SJSA1 (cell line): Measurements from ENCODE around the gene PDILT. TPM values are rescaled to one million over a fixed set of nuclear protein-coding genes. Genes with fewer than 3 reads are reported as not detected.
"Not testable (repeated sequence)": the region's sequence is repeated elsewhere in the genome, so short reads cannot be mapped to it uniquely, and the experiment has no call there.

ENCODE experiments used
- DNase-seq, 2 experiments: peaks; one replicate each; pipeline ENCODE4 v3.0.0-alpha.2; 2015 to 2020; ENCODE audit warnings: low spot score in 2 of 2, low read depth in 1 of 2
- H3K27ac ChIP-seq: fragments of 250-450 bp; sonication (Bioruptor Pico); 2 replicates; pipeline ENCODE4 v1.5.1; 2020; ENCODE audit warnings: mild to moderate bottlenecking, moderate library complexity
- H3K27me3 ChIP-seq: fragments of 250-450 bp; sonication (Bioruptor Pico); replicated peaks from 2 replicates; pipeline ENCODE4 v1.5.1; 2020; ENCODE audit warnings: mild to moderate bottlenecking, moderate library complexity
- H3K36me3 ChIP-seq: fragments of 250-450 bp; sonication (Bioruptor Pico); 2 replicates; pipeline ENCODE4 v1.5.1; 2020; ENCODE audit warnings: mild to moderate bottlenecking
- H3K4me1 ChIP-seq: fragments of 250-450 bp; sonication (Bioruptor Pico); replicated peaks from 2 replicates; pipeline ENCODE4 v1.6.1; 2021; ENCODE audit warnings: mild to moderate bottlenecking
- H3K4me3 ChIP-seq: fragments of 250-450 bp; sonication (Bioruptor Pico); 2 replicates; pipeline ENCODE4 v1.5.1; 2020; ENCODE audit warnings: mild to moderate bottlenecking
- H3K9me3 ChIP-seq: fragments of 250-450 bp; sonication (Bioruptor Pico); replicated peaks from 2 replicates; pipeline ENCODE4 v1.5.1; 2020; ENCODE audit warnings: mild to moderate bottlenecking
- total RNA-seq: library from RNA; depleted of rRNA; stranded (reverse); fragments of >200 nt; shearing (Covaris generic); gene quantifications from 2 replicates; pipeline ENCODE4 v1.2.3, GENCODE V29; 2014

Gene PDILT
- total RNA-seq, 1 experiment from 2014 or later = not detected

DNA sequence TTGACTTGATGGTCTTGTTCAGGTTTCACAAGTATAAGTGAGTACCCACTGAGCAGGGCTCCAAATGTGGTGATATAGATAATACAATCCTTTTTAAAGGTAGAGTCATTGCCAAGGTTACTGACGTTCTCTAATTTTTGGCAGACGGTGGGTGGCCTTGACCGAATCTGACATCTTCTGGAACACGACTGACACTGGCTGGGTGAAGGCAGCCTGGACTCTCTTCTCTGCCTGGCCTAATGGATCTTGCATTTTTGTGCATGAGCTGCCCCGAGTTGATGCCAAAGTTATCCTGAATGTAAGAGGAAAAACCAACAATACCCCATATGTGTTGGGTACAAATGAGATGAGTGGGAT lies 19.2 kb upstream of the PDILT start:
- not testable (repeated sequence) for H3K27ac ChIP-seq, H3K36me3 ChIP-seq, H3K4me3 ChIP-seq, H3K9me3 ChIP-seq, DNase-seq, H3K27me3 ChIP-seq, H3K4me1 ChIP-seq

GRCh38 chr16:20421748-20422147 lies 17.2 kb upstream of the PDILT start:
- not testable (repeated sequence) for H3K9me3 ChIP-seq, DNase-seq, H3K4me1 ChIP-seq, H3K36me3 ChIP-seq, H3K4me3 ChIP-seq, H3K27me3 ChIP-seq, H3K27ac ChIP-seq

GRCh38 chr16:20419093-20419492 lies 14.6 kb upstream of the PDILT start:
- not testable (repeated sequence) for H3K9me3 ChIP-seq, H3K4me1 ChIP-seq, H3K27ac ChIP-seq, DNase-seq, H3K4me3 ChIP-seq, H3K36me3 ChIP-seq, H3K27me3 ChIP-seq

DNA sequence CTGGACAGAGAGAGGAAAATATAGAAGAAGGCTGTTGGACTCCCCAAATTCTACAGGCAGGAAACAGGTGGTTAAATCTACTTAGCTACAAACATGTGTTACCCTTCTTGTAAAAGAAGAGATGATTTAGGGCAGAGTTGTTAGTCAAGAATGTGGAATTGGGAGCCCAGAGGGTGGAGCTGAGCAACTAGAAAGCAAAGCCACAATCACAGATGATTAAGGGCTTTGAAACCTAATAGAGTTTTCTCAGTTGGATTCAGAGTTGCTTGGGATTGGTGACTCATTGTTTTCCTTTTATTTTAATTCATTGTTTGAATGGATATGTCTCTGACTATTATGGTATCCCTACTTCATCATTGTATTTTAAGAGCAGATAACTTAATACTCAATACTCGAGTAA lies 11.0 kb upstream of the PDILT start:
- no peak for DNase-seq
- Histone ChIP-seq H3K4me3 (no peak overlapping the region), H3K4me1 (no peaks in the 10 kb centered on the region), H3K27me3 (no peaks in the 10 kb centered on the region), H3K27ac (no peak overlapping the region), H3K36me3 (no peaks in the 10 kb centered on the region), H3K9me3 (no peaks in the 10 kb centered on the region)

- Histone ChIP-seq H3K4me3 (no peak overlapping the region), H3K27ac (no peak overlapping the region), H3K27me3 (no peaks in the 10 kb centered on the region), H3K9me3 (no peaks in the 10 kb centered on the region), H3K36me3 (no peaks in the 10 kb centered on the region), H3K4me1 (no peaks in the 10 kb centered on the region)
- no peak for DNase-seq
These were observed 6.5 kb upstream of the PDILT start for GRCh38 chr16:20411055-20411454.

GRCh38 chr16:20410121-20410723 lies 5.7 kb upstream of the PDILT start:
- no peak for DNase-seq
- no peak overlapping the region for H3K27ac ChIP-seq
- H3K4me1 ChIP-seq = no peaks in the 10 kb centered on the region
- no peak overlapping the region for H3K4me3 ChIP-seq
- H3K27me3 ChIP-seq = no peaks in the 10 kb centered on the region
- no peaks in the 10 kb centered on the region for H3K9me3 ChIP-seq
- H3K36me3 ChIP-seq = no peaks in the 10 kb centered on the region

DNA sequence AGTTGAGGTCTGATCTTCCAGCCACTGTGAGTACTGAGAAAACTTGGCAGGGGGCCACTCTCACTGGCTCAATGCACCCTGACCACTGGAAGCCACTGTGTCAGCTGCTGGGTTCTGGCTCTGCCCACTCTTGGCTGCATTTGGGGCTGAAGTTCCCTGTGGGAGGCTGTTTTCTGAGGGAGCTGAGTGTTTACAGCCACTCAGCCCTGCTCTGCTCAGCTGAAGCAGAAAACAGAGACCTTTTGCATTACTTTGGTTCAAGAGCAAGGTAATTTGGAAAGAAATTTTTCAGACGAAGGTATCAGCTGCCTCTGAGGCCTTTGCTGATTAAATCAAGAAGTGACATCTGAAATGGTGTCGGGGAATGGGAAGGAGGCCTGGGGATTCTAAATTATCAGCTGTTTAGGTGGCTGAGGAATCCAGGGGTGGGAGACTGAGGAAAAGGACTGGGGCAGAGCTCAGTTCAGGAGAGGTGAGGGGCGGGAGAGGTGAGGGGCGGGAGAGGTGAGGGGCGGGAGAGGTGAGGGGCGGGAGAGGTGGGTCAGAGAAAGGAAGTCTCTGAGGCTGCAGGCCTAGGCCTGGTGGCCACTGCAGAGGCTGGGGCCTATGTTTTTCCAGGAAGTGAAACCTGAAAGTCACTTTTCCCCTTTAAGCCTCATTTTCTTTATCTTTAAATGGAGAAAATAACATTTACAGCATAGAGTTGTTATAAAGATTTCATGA lies 5.0 kb upstream of the PDILT start, which contains the start of gene ACSM5:
Gene ACSM5 (plus strand): TSS at position 137 of the 723 bp plus-strand sequence. CDS start 1,951 bp downstream, outside the sequence.
- Histone ChIP-seq H3K4me3 (no peak within 1 kb of the TSS), H3K27me3 (no peaks in the 10 kb centered on the region), H3K27ac (no peak within 1 kb of the TSS), H3K4me1 (no peaks in the 10 kb centered on the region), H3K36me3 (no peaks in the 10 kb centered on the region), H3K9me3 (no peaks in the 10 kb centered on the region)
- DNase-seq = no peak

GRCh38 chr16:20402651-20403050 lies 1.9 kb downstream of the PDILT start:
- Histone ChIP-seq H3K27me3 (no peaks in the 10 kb centered on the region), H3K9me3 (no peaks in the 10 kb centered on the region), H3K4me1 (no peaks in the 10 kb centered on the region; the same call in 1 of the 2 replicates), H3K27ac (no peak overlapping the region), H3K4me3 (no peak overlapping the region), H3K36me3 (no peaks in the 10 kb centered on the region)
- DNase-seq = no peak

- Histone ChIP-seq H3K36me3 (no peaks in the 10 kb centered on the region), H3K4me3 (no peak overlapping the region), H3K27me3 (no peaks in the 10 kb centered on the region), H3K9me3 (no peaks in the 10 kb centered on the region), H3K4me1 (no peaks in the 10 kb centered on the region; the same call in 1 of the 2 replicates), H3K27ac (no peak overlapping the region)
- DNase-seq = no peak
These were observed 3.0 kb downstream of the PDILT start for GRCh38 chr16:20401475-20402016.

DNA sequence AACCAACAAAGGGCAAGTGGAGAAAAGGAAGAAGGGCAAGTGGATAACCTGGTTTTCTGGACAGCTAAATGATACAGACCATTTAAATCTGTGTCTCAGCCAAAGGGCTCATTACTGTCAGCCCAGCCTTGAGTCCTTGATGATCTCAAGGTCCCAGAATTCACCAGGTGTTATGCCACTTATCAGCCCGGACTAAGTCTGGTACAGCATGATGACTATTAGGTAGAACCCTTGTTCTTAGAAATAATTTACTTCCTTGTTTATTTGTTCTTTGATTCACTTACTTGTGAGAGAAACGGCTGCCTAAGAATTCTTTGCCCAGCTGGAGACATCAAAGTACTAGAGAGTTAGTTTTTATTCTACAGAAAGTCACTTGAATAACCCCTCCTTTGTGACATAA lies 3.5 kb downstream of the PDILT start:
- Histone ChIP-seq H3K36me3 (no peaks in the 10 kb centered on the region), H3K27ac (no peak overlapping the region), H3K4me1 (no peaks in the 10 kb centered on the region; the same call in 1 of the 2 replicates), H3K27me3 (no peaks in the 10 kb centered on the region), H3K9me3 (no peaks in the 10 kb centered on the region), H3K4me3 (no peak overlapping the region)
- no peak for DNase-seq

- Histone ChIP-seq H3K36me3 (no peaks in the 10 kb centered on the region), H3K27me3 (no peaks in the 10 kb centered on the region), H3K4me3 (no peak overlapping the region), H3K4me1 (no peaks in the 10 kb centered on the region; the same call in 1 of the 2 replicates), H3K9me3 (no peaks in the 10 kb centered on the region), H3K27ac (no peak overlapping the region)
- no peak for DNase-seq
These were observed 5.4 kb downstream of the PDILT start for GRCh38 chr16:20399185-20399584.

DNA sequence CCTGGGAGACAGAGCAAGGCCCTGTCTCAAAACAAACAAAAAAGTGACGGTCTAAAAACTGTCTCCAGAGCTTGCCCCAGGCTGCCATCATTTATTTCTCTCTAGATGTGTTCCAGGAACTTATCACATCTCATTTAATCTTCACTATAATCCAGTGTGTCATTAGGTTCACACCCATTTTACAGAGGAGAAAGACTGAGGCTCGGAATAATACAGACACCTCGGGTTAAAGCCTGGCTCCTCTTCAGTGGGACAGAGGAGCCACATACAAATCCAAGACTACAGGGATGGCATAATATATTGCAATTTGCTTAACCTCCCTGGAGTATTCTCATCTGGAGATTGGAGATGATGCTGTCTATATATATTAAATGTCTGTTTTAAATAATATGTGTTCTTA lies 5.9 kb downstream of the PDILT start:
- Histone ChIP-seq H3K9me3 (no peaks in the 10 kb centered on the region), H3K36me3 (no peaks in the 10 kb centered on the region), H3K4me3 (no peak overlapping the region), H3K27me3 (no peaks in the 10 kb centered on the region), H3K4me1 (no peaks in the 10 kb centered on the region; the same call in 1 of the 2 replicates), H3K27ac (no peak overlapping the region)
- DNase-seq = no peak

- Histone ChIP-seq H3K36me3 (no peaks in the 10 kb centered on the region), H3K27ac (no peak overlapping the region), H3K4me3 (no peak overlapping the region), H3K4me1 (no peaks in the 10 kb centered on the region; the same call in 1 of the 2 replicates), H3K27me3 (no peaks in the 10 kb centered on the region), H3K9me3 (no peaks in the 10 kb centered on the region)
- no peak for DNase-seq
These were observed 7.0 kb downstream of the PDILT start for GRCh38 chr16:20397468-20398074.

DNA sequence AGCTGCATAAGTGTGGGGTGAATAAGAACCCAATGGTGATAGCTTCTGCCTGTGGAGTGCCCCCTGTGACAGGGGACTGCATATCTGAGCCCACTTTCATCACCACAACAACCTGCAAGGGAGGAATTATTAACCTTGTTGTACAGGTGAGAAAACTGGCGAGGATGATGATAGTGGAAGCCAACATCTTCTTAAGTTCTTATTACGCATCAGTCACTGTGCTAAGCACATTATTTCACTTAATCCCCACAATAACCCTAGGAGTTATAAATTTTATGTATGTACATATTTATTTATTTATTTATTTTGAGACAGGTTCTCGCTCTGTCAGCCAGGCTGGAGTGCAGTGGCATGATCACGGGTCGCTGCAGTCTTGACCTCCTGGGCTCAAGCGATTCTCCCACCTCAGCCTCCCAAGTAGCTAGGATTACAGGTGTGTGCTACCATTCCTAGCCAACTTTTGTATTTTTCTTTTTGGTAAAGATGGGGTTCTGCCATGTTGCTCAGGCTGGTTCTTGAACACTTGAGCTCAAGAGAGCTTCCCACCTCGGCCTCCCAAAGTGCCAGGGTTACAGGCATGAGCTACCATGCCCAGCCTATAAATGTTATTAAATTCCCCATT lies 7.6 kb downstream of the PDILT start:
- Histone ChIP-seq H3K27me3 (no peaks in the 10 kb centered on the region), H3K27ac (no peak overlapping the region), H3K4me3 (no peak overlapping the region), H3K4me1 (no peaks in the 10 kb centered on the region; the same call in 1 of the 2 replicates), H3K36me3 (no peaks in the 10 kb centered on the region), H3K9me3 (no peaks in the 10 kb centered on the region)
- no peak for DNase-seq
